ENCODE results near the gene CFLAR. TPM values are rescaled to one million over a fixed set of nuclear protein-coding genes. Genes with fewer than 3 reads are reported as not detected.

The CFLAR gene
- total RNA-seq, 1 donor from 2014 or later, result 238 TPM

DNA sequence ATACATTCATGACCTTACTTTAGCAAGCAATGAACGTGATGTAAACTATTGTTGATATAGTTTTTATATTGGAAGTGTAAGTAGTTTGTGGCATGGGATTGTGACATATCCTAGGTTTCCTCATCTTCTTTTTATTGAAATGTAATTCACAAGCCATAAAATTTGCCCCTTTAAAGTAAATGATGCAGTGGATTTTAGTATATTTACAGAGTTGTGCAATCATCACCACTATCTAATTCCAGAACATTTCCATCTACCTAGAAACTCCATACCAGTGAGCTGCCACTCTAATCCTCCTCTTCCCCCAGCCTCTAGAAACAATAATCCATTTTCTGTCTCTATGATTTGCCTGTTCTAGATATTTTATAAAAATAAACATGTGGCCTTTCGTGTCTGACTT, 56.3 kb downstream of the CFLAR start:
- peaks cover 6% of the 10 kb centered on the region for H3K36me3 ChIP-seq
- no peak overlapping the region for H3K4me3 ChIP-seq
- no peaks in the 10 kb centered on the region for H3K27me3 ChIP-seq (ENCODE audit: low read depth)
- no peak for DNase-seq
- no peak overlapping the region for H3K27ac ChIP-seq (replicated peaks)
- TF ChIP-seq, protein P1, sequence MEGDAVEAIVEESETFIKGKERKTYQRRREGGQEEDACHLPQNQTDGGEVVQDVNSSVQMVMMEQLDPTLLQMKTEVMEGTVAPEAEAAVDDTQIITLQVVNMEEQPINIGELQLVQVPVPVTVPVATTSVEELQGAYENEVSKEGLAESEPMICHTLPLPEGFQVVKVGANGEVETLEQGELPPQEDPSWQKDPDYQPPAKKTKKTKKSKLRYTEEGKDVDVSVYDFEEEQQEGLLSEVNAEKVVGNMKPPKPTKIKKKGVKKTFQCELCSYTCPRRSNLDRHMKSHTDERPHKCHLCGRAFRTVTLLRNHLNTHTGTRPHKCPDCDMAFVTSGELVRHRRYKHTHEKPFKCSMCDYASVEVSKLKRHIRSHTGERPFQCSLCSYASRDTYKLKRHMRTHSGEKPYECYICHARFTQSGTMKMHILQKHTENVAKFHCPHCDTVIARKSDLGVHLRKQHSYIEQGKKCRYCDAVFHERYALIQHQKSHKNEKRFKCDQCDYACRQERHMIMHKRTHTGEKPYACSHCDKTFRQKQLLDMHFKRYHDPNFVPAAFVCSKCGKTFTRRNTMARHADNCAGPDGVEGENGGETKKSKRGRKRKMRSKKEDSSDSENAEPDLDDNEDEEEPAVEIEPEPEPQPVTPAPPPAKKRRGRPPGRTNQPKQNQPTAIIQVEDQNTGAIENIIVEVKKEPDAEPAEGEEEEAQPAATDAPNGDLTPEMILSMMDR (IDR thresholded peaks at IDR 0.05; ENCODE audit: borderline replicate concordance), result no peak
- H3K9me3 ChIP-seq (replicated peaks), result peaks cover 57% of the 10 kb centered on the region
- H3K4me1 ChIP-seq, result no peaks in the 10 kb centered on the region
- intact Hi-C loops (cut with micrococcal nuclease), result no loop called here

DNA sequence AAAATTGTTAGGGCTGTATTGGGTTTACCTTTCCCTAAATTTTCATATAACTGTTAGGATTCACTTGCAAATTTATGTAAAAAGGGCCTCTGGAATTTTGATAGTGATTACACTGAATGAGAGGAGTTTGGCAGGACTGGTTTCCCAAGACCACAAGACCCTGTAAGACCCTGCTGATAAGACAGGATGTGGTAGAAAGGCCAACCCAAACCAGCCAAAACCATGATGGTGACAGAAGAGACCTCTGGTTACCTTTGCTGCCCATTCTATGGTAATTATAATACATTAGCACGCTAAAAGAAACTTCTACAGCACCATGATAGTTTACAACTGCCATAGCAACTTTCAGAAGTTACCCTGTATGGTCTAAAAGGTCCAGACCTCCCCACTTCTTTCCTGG, 58.7 kb downstream of the CFLAR start:
- Histone ChIP-seq H3K4me1 (no peaks in the 10 kb centered on the region), H3K27ac (replicated peaks) (no peak overlapping the region), H3K36me3 (no peaks in the 10 kb centered on the region), H3K4me3 (no peak overlapping the region), H3K27me3 (ENCODE audit: low read depth) (no peaks in the 10 kb centered on the region), H3K9me3 (replicated peaks) (peaks cover 33% of the 10 kb centered on the region)
- TF ChIP-seq, protein P1 (IDR thresholded peaks at IDR 0.05; ENCODE audit: borderline replicate concordance), result no peak
- intact Hi-C loops (cut with micrococcal nuclease), result no loop called here
- DNase-seq, result no peak

DNA sequence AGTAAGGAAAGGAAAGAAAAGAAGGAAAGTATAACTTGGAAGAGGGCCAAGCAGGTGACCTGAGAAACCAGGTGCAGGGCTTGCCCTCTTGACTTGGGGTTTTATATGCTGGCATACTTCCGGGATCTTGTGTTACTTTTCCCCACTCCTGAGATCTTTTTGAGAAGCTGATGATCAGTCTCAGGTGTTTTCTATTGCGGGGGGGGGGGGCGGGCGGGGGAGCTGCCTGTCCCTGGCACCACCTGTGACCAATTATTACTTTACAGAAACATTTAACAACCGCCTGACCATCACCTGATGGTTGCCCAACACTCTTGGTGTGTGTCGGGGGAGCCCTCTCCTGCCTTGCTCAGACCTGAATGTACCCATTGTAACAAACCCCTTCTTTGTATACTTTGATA, 60.1 kb downstream of the CFLAR start:
- DNase-seq, result no peak
- Histone ChIP-seq H3K27ac (replicated peaks) (no peak overlapping the region), H3K9me3 (replicated peaks) (peaks cover 19% of the 10 kb centered on the region), H3K36me3 (no peaks in the 10 kb centered on the region), H3K4me3 (no peak overlapping the region), H3K4me1 (no peaks in the 10 kb centered on the region), H3K27me3 (ENCODE audit: low read depth) (no peaks in the 10 kb centered on the region)
- intact Hi-C loops (cut with micrococcal nuclease), result no loop called here
- TF ChIP-seq, protein P1 (IDR thresholded peaks at IDR 0.05; ENCODE audit: borderline replicate concordance), result no peak

DNA sequence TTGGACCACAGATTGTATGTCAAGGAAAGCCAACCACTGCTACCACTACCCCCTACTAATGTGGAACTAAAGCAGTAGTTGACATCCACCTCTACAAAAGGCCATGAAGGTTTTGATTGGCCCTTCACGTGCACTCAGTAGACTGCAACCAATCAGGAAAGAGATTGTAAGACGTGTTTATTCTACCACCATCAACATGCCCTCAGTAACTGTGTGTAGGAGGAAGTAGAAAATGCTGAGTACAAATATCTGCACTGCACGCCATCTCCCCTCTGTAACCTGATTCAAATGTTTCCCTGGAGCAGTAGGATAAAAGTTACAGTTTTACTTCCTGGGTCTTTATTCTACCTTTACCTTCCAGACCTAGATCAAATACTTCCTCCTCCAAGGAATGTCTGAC, 64.0 kb downstream of the CFLAR start:
- no peak for DNase-seq
- H3K27ac ChIP-seq (replicated peaks), result no peak overlapping the region
- TF ChIP-seq, protein P1 (IDR thresholded peaks at IDR 0.05; ENCODE audit: borderline replicate concordance), result no peak
- no peaks in the 10 kb centered on the region for H3K9me3 ChIP-seq (replicated peaks)
- intact Hi-C loops (cut with micrococcal nuclease), result no loop called here
- H3K4me1 ChIP-seq, result peaks cover 2% of the 10 kb centered on the region
- no peaks in the 10 kb centered on the region for H3K27me3 ChIP-seq (ENCODE audit: low read depth)
- no peaks in the 10 kb centered on the region for H3K36me3 ChIP-seq
- H3K4me3 ChIP-seq, result no peak overlapping the region

DNA sequence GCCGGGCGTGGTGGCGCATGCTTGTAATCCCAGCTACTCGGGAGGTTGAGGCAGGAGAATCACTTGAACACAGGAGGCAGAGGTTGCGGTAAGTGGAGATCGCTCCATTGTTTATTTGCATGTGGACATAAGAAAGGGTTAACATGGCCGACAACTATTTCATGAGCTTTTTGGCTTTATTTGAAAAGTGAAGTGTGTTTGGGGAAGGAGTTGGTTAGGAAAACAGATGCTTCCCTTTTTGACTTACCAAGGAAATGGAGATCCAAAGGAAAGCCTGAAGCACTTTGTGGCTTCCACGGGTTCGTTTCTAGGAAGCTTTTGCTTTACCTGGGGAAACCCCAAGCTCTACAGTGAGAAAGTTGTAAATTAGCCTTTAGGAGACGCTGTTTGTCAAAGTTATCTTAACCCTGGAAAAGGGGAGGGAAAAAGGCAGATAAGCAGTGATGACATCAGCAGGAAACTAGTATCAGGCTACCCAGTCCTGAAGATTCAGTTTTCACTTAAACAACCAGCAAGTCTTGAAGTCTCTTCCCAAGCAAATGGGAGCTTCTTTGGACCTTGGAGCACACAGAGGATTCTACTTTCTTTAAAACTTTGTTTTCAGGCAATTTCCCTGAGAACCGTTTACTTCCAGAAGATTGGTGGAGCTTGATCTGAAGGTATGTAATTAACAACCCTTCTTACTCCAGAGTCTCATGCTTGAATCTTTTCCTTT, 66.8 kb downstream of the CFLAR start, which contains the start of gene CASP10:
Gene CASP10 (plus strand): TSS at position 492 of the 715 bp plus-strand sequence. CDS start 2,637 bp downstream, outside the sequence.
- no peaks in the 10 kb centered on the region for H3K27me3 ChIP-seq (ENCODE audit: low read depth)
- intact Hi-C loops (cut with micrococcal nuclease), result no loop called here
- peaks cover 4% of the 10 kb centered on the region for H3K36me3 ChIP-seq
- peak within 1 kb of the TSS; percentile 73 for H3K27ac ChIP-seq (replicated peaks)
- TF ChIP-seq, protein P1 (IDR thresholded peaks at IDR 0.05; ENCODE audit: borderline replicate concordance), result peak; percentile 60
- peaks cover 13% of the 10 kb centered on the region for H3K4me1 ChIP-seq
- DNase-seq, result no peak
- peak within 1 kb of the TSS; percentile 63 for H3K4me3 ChIP-seq
- H3K9me3 ChIP-seq (replicated peaks), result no peaks in the 10 kb centered on the region

Measured in left ventricle myocardium inferior (tissue), 1 donor.